Upper lobe of left lung (tissue), 6 donors: ENCODE data around the gene DPYD. TPM values are rescaled to one million over a fixed set of nuclear protein-coding genes. Genes with fewer than 3 reads are reported as not detected.

Experiments used
- ATAC-seq, 2 donors: fragments of 200-7000 bp; cut with Tn5 transposase; one replicate each; pipeline ENCODE4 v1.9.1; 2022; ENCODE audit warnings: mild to moderate bottlenecking in 2 of 2, moderate library complexity in 2 of 2; ENCODE audit not compliant: low FRiP score in 2 of 2
- DNase-seq, 2 donors: peaks; one replicate each; pipeline ENCODE4 v3.0.0-alpha.2; 2019 to 2020
- H3K27ac ChIP-seq, 4 donors: fragments of 200-600 bp; sonication (generic); one replicate each; pipeline ENCODE4 v1.5.1; 2016 to 2019
- H3K27me3 ChIP-seq, 4 donors: fragments of 200-600 bp; sonication (generic); one replicate each; pipeline ENCODE4 v1.5.1; 2017 to 2019
- H3K36me3 ChIP-seq, 4 donors: fragments of 200-600 bp; sonication (generic); one replicate each; pipeline ENCODE4 v1.5.1; 2016 to 2019
- H3K4me1 ChIP-seq, 4 donors: fragments of 200-600 bp; sonication (generic); one replicate each; pipeline ENCODE4 v1.5.1; 2018 to 2019
- H3K4me3 ChIP-seq, 4 donors: fragments of 200-600 bp; sonication (generic); one replicate each; pipeline ENCODE4 v1.5.1; 2017 to 2019; ENCODE audit warnings: mild to moderate bottlenecking in 2 of 4, moderate library complexity in 1 of 4
- H3K9me3 ChIP-seq, 4 donors: fragments of 200-600 bp; sonication (generic); one replicate each; pipeline ENCODE4 v1.5.1; 2018 to 2019
- CTCF ChIP-seq, 6 experiments: fragments of 450-650 bp in 4 of 6; fragments of 200-600 bp in 2 of 6; sonication (generic) in 2 of 6; IDR thresholded peaks; one replicate each; pipeline ENCODE4 v1.5.1; 2016 to 2019; ENCODE audit warnings: antibody characterized with exemption in 6 of 6
- EP300 ChIP-seq, 4 donors: sonication (generic); formaldehyde crosslinking; IDR thresholded peaks; one replicate each; pipeline ENCODE4 v1.5.1; 2017; ENCODE audit warnings: antibody characterized with exemption in 4 of 4, control low read depth in 2 of 4
- POLR2A ChIP-seq, 4 donors: fragments of 450-650 bp; IDR thresholded peaks; one replicate each; pipeline ENCODE4 v1.5.1; 2016 to 2017; ENCODE audit warnings: antibody characterized with exemption in 4 of 4, mild to moderate bottlenecking in 2 of 4
- POLR2AphosphoS5 ChIP-seq, 2 donors: sonication (generic); formaldehyde crosslinking; IDR thresholded peaks; one replicate each; pipeline ENCODE4 v1.5.1; 2017; ENCODE audit warnings: antibody characterized with exemption in 2 of 2
- WGBS, 2 donors: methylation state at CpG; one replicate each; pipeline ENCODE4 v1.1.5; 2017 to 2018; 5-methylcytosine and 5-hydroxymethylcytosine counted together
- total RNA-seq, 6 donors: library from RNA; depleted of rRNA in 4 of 6; stranded (reverse); fragments of >200 nt in 4 of 6; gene quantifications; one replicate each; pipeline versions ENCODE4 v1.1.0 to v1.2.1, GENCODE V29; 2016 to 2021
- donor health status: DM: no; HTN: no; CAD: no; lungs with moderate emphysema.
- donor health status: DM: no; HTN: yes; CAD: no; lungs with severe emphysema.

The DPYD gene
- total RNA-seq, 6 donors from 2014 or later: 60.9 to 106 (median 79.7) TPM

- WGBS, 2 donors: 98 to 100% methylated on average over 2 of the region's 2 CpGs
- peaks cover 0 to 3% (median 0%) of the 10 kb centered on the region in 4 donors for H3K36me3 ChIP-seq
- no peaks in the 10 kb centered on the region for H3K9me3 ChIP-seq
- ATAC-seq (no peak), DNase-seq (no peak)
- H3K4me3 ChIP-seq: no peak overlapping the region
- no peaks in the 10 kb centered on the region for H3K4me1 ChIP-seq
- H3K27me3 ChIP-seq: no peaks in the 10 kb centered on the region
- TF ChIP-seq POLR2A (IDR thresholded peaks at IDR 0.05): no peak
- TF ChIP-seq CTCF (IDR thresholded peaks at IDR 0.05): no peak
- no peak for TF ChIP-seq EP300 (IDR thresholded peaks at IDR 0.05)
- no peak for TF ChIP-seq POLR2AphosphoS5 (IDR thresholded peaks at IDR 0.05)
- no peak overlapping the region for H3K27ac ChIP-seq
Observed at GRCh38 chr1:97538113-97538512, 382.7 kb downstream of the DPYD start.

GRCh38 chr1:97533358-97533757 is 387.5 kb downstream of the DPYD start:
- 95 to 96% methylated on average over 2 of the region's 2 CpGs for WGBS, 2 donors
- H3K36me3 ChIP-seq: no peaks in the 10 kb centered on the region
- no peaks in the 10 kb centered on the region for H3K9me3 ChIP-seq
- no peak overlapping the region for H3K27ac ChIP-seq
- H3K4me3 ChIP-seq: no peak overlapping the region
- no peak for ATAC-seq
- H3K4me1 ChIP-seq: no peaks in the 10 kb centered on the region
- no peak for DNase-seq
- no peaks in the 10 kb centered on the region for H3K27me3 ChIP-seq
- no peak for TF ChIP-seq CTCF (IDR thresholded peaks at IDR 0.05)
- no peak for TF ChIP-seq EP300 (IDR thresholded peaks at IDR 0.05)
- TF ChIP-seq POLR2A (IDR thresholded peaks at IDR 0.05): no peak

- H3K9me3 ChIP-seq: no peaks in the 10 kb centered on the region
- no peak overlapping the region for H3K27ac ChIP-seq
- TF ChIP-seq POLR2AphosphoS5 (IDR thresholded peaks at IDR 0.05) (no peak), EP300 (IDR thresholded peaks at IDR 0.05) (no peak), CTCF (IDR thresholded peaks at IDR 0.05) (no peak), POLR2A (IDR thresholded peaks at IDR 0.05) (no peak)
- ATAC-seq (no peak), DNase-seq (no peak)
- WGBS, 2 donors: 82 to 84% methylated on average over 1 of the region's 1 CpG
- H3K4me1 ChIP-seq: no peaks in the 10 kb centered on the region
- no peaks in the 10 kb centered on the region for H3K36me3 ChIP-seq
- no peaks in the 10 kb centered on the region for H3K27me3 ChIP-seq
- no peak overlapping the region for H3K4me3 ChIP-seq
Observed at GRCh38 chr1:97529600-97529999, 391.2 kb downstream of the DPYD start.

GRCh38 chr1:97524211-97524610 is 396.6 kb downstream of the DPYD start:
- Histone ChIP-seq H3K27me3 (no peaks in the 10 kb centered on the region), H3K9me3 (peaks cover 0 to 4% (median 0%) of the 10 kb centered on the region in 4 donors), H3K27ac (no peak overlapping the region), H3K36me3 (no peaks in the 10 kb centered on the region), H3K4me1 (no peaks in the 10 kb centered on the region), H3K4me3 (no peak overlapping the region)
- WGBS, 2 donors: 91% methylated on average over 4 of the region's 4 CpGs
- DNase-seq (no peak), ATAC-seq (no peak)
- TF ChIP-seq CTCF (IDR thresholded peaks at IDR 0.05) (no peak), EP300 (IDR thresholded peaks at IDR 0.05) (no peak), POLR2AphosphoS5 (IDR thresholded peaks at IDR 0.05) (no peak), POLR2A (IDR thresholded peaks at IDR 0.05) (no peak)

- TF ChIP-seq POLR2A (IDR thresholded peaks at IDR 0.05) (no peak), EP300 (IDR thresholded peaks at IDR 0.05) (no peak), POLR2AphosphoS5 (IDR thresholded peaks at IDR 0.05) (no peak), CTCF (IDR thresholded peaks at IDR 0.05) (no peak)
- ATAC-seq (no peak), DNase-seq (no peak)
- H3K4me1 ChIP-seq: no peaks in the 10 kb centered on the region
- H3K27ac ChIP-seq: no peak overlapping the region
- no peaks in the 10 kb centered on the region for H3K36me3 ChIP-seq
- 92 to 96% methylated on average over 2 of the region's 2 CpGs for WGBS, 2 donors
- H3K27me3 ChIP-seq: no peaks in the 10 kb centered on the region
- H3K9me3 ChIP-seq: peaks cover 0 to 2% (median 0%) of the 10 kb centered on the region in 4 donors
- no peak overlapping the region for H3K4me3 ChIP-seq
Observed at GRCh38 chr1:97516588-97516987, 404.2 kb downstream of the DPYD start.
